Gastroesophageal sphincter (tissue), 4 donors: ENCODE measurements around the gene CUX1. TPM values are rescaled to one million over a fixed set of nuclear protein-coding genes. Genes with fewer than 3 reads are reported as not detected.

ENCODE experiments used
- ATAC-seq: fragments of 150-250 bp; one replicate; pipeline ENCODE4 v1.9.1; 2016; ENCODE audit warnings: mild to moderate bottlenecking, moderate library complexity
- H3K27ac ChIP-seq, 4 donors: fragments of 200-600 bp; sonication (generic) in 3 of 4; 1 replicate in 3 of 4; 2 replicates in 1 of 4; pipeline ENCODE4 v1.5.1; 2016 to 2019
- H3K27me3 ChIP-seq: fragments of 200-600 bp; sonication (generic); one replicate; pipeline ENCODE4 v1.5.1; 2019
- H3K36me3 ChIP-seq, 2 donors: fragments of 200-600 bp; sonication (generic); one replicate each; pipeline ENCODE4 v1.5.1; 2019; ENCODE audit warnings: control low read depth in 1 of 2
- H3K4me1 ChIP-seq, 3 donors: fragments of 200-600 bp; sonication (generic); 1 replicate in 2 of 3; 2 replicates in 1 of 3; pipeline ENCODE4 v1.5.1; 2016 to 2019; ENCODE audit warnings: control low read depth in 2 of 3
- H3K4me3 ChIP-seq, 2 donors: fragments of 200-600 bp; sonication (generic); one replicate each; pipeline ENCODE4 v1.5.1; 2019; ENCODE audit warnings: mild to moderate bottlenecking in 1 of 2, moderate library complexity in 1 of 2
- H3K9me3 ChIP-seq, 3 donors: fragments of 200-600 bp; sonication (generic); one replicate each; pipeline ENCODE4 v1.5.1; 2017 to 2019; ENCODE audit warnings: control low read depth in 2 of 3
- EP300 ChIP-seq: sonication (generic); formaldehyde crosslinking; IDR thresholded peaks from one replicate; pipeline ENCODE4 v1.6.1; 2017; ENCODE audit warnings: antibody characterized with exemption, mild to moderate bottlenecking
- POLR2A ChIP-seq, 2 donors: fragments of 450-650 bp; IDR thresholded peaks; one replicate each; pipeline ENCODE4 v1.6.1; 2017; ENCODE audit warnings: antibody characterized with exemption in 2 of 2, mild to moderate bottlenecking in 2 of 2, moderate library complexity in 1 of 2
- POLR2AphosphoS5 ChIP-seq: sonication (generic); formaldehyde crosslinking; IDR thresholded peaks from one replicate; pipeline ENCODE4 v1.6.1; 2017; ENCODE audit warnings: antibody characterized with exemption
- WGBS, 2 donors: methylation state at CpG; one replicate each; pipeline ENCODE4 v1.1.5; 2018; ENCODE audit warnings: low coverage in 1 of 2; 5-methylcytosine and 5-hydroxymethylcytosine counted together
- total RNA-seq, 4 donors: library from RNA; depleted of rRNA; stranded (reverse); fragments of >200 nt; gene quantifications; one replicate each; pipeline ENCODE4 v1.1.0, GENCODE V29; 2016
- TF ChIP-seq, protein P1 (sequence below), 4 experiments: fragments of 200-600 bp in 2 of 4; fragments of 450-650 bp in 2 of 4; sonication (generic) in 1 of 4; IDR thresholded peaks; one replicate each; pipeline ENCODE4 v1.5.1; 2017 to 2019; ENCODE audit warnings: antibody characterized with exemption in 4 of 4, mild to moderate bottlenecking in 2 of 4, moderate library complexity in 2 of 4

CUX1 gene
- total RNA-seq, 4 donors from 2014 or later = 84.4 to 134 (median 110) TPM

DNA sequence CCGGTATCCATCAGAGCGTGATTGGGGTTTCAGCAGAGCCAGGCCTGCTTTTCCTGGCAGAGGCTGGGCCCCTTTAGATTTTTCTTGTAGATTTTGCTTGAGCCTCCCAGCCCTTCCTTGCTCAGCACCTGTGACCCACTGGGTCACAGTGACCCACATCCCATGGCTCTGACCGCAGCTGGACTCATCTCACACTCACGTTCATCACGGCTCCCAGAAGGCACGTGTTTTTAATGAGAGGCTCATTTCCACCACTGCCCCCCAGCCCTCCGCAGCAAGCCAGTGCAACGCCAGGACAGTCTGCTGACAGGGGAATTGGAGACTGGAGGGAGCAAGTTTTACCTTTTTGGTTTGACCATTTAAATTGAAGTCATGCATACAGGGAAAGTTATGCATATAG lies 155.7 kb downstream of the CUX1 start:
- Histone ChIP-seq H3K4me3 (no peak overlapping the region), H3K27ac (no peak overlapping the region), H3K27me3 (no peaks in the 10 kb centered on the region), H3K36me3 (peaks cover 0 to 5% of the 10 kb centered on the region in 2 donors), H3K4me1 (no peaks in the 10 kb centered on the region), H3K9me3 (no peaks in the 10 kb centered on the region)
- 80 to 82% methylated on average over 4 to 6 of the region's 8 CpGs for WGBS, 2 donors
- ATAC-seq = no peak
- TF ChIP-seq, protein P1, sequence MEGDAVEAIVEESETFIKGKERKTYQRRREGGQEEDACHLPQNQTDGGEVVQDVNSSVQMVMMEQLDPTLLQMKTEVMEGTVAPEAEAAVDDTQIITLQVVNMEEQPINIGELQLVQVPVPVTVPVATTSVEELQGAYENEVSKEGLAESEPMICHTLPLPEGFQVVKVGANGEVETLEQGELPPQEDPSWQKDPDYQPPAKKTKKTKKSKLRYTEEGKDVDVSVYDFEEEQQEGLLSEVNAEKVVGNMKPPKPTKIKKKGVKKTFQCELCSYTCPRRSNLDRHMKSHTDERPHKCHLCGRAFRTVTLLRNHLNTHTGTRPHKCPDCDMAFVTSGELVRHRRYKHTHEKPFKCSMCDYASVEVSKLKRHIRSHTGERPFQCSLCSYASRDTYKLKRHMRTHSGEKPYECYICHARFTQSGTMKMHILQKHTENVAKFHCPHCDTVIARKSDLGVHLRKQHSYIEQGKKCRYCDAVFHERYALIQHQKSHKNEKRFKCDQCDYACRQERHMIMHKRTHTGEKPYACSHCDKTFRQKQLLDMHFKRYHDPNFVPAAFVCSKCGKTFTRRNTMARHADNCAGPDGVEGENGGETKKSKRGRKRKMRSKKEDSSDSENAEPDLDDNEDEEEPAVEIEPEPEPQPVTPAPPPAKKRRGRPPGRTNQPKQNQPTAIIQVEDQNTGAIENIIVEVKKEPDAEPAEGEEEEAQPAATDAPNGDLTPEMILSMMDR (IDR thresholded peaks at IDR 0.05) = no peak
- TF ChIP-seq POLR2AphosphoS5 = no peak
- no peak for TF ChIP-seq POLR2A (IDR thresholded peaks at IDR 0.05)
- TF ChIP-seq EP300 = no peak

DNA sequence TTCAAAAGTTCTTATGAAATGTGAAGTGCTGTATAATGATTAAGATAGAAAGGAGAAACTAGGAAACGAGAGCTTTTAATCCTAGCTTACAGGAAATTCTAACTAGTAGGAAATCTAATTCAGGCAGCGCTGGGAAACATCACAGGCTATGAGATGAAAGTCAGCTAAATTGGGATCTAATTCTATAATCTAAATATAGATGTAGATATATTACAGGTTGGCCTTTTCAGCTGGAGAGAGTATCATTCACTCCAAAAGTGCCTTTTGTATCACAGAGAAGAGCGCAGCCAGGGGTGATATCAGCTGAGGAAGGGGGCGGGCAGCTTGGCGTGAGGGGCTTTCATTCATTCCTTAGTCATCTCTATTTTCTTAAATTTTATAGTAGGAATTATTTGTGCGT lies 157.0 kb downstream of the CUX1 start:
- no peak overlapping the region for H3K27ac ChIP-seq
- WGBS, 2 donors = 73% methylated on average over 6 of the region's 6 CpGs
- no peak for ATAC-seq

DNA sequence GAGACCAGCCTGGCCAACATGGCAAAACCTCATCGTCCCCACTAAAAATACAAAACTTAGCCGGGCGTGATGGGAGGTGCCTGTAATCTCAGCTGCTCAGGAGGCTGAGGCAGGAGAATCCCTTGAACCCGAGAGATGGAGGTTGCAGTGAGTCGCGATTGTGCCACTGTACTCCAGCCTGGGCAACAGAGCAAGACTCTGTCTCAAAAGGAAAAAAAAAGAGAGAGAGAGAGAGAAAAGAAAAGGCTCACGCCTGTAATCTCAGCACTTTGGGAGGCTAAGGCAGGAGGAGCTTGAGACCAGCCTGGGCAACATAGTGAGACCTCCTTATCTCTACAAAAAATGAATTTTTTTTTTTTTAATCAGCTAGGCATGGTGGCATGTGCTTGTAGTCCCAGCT lies 157.6 kb downstream of the CUX1 start:
- no peak overlapping the region for H3K27ac ChIP-seq
- no peaks in the 10 kb centered on the region for H3K4me1 ChIP-seq
- no peak for ATAC-seq
- no peak overlapping the region for H3K4me3 ChIP-seq
- H3K36me3 ChIP-seq = peaks cover 0 to 5% of the 10 kb centered on the region in 2 donors
- no peaks in the 10 kb centered on the region for H3K9me3 ChIP-seq
- TF ChIP-seq, protein P1 (IDR thresholded peaks at IDR 0.05) = no peak
- no peak for TF ChIP-seq EP300
- TF ChIP-seq POLR2AphosphoS5 = no peak
- TF ChIP-seq POLR2A (IDR thresholded peaks at IDR 0.05) = no peak
- 84% methylated on average over 7 of the region's 7 CpGs; no CpG with 5 or more reads in 1 of the 2 donors for WGBS, 2 donors
- H3K27me3 ChIP-seq = no peaks in the 10 kb centered on the region

More for the DNA sequence above, 157.0 kb downstream of the CUX1 start:
- no peak for TF ChIP-seq POLR2AphosphoS5
- no peak for TF ChIP-seq EP300
- TF ChIP-seq, protein P1 (IDR thresholded peaks at IDR 0.05) = no peak
- no peak for TF ChIP-seq POLR2A (IDR thresholded peaks at IDR 0.05)
- Histone ChIP-seq H3K27me3 (no peaks in the 10 kb centered on the region), H3K36me3 (peaks cover 0 to 5% of the 10 kb centered on the region in 2 donors), H3K9me3 (no peaks in the 10 kb centered on the region), H3K4me1 (no peaks in the 10 kb centered on the region), H3K4me3 (no peak overlapping the region)

DNA sequence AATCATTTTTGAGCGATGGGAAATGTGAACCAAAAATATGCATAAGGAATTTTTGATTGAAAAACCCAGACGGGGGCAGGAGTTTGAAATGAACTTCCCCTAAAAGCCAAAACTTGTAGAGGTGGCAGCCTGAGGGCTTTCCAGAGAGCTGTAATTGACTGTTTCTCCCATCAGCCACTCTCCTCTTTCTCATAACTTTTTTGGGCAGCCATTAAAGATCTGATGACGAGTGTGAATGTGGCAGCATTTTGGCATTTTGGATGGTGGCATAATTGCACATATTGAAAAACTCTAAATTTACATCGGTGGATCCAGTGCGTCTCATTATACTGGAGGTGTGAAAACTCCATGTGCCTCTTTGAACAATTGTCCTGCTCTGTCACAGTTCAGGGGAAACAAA lies 159.0 kb downstream of the CUX1 start:
- no peak for ATAC-seq
- Histone ChIP-seq H3K36me3 (peaks cover 0 to 5% of the 10 kb centered on the region in 2 donors), H3K9me3 (no peaks in the 10 kb centered on the region), H3K27ac (no peak overlapping the region), H3K4me3 (no peak overlapping the region), H3K4me1 (no peaks in the 10 kb centered on the region), H3K27me3 (no peaks in the 10 kb centered on the region)
- WGBS, 2 donors = 73 to 88% methylated on average over 5 of the region's 5 CpGs
- no peak for TF ChIP-seq EP300
- TF ChIP-seq, protein P1 (IDR thresholded peaks at IDR 0.05) = no peak
- no peak for TF ChIP-seq POLR2A (IDR thresholded peaks at IDR 0.05)
- no peak for TF ChIP-seq POLR2AphosphoS5

DNA sequence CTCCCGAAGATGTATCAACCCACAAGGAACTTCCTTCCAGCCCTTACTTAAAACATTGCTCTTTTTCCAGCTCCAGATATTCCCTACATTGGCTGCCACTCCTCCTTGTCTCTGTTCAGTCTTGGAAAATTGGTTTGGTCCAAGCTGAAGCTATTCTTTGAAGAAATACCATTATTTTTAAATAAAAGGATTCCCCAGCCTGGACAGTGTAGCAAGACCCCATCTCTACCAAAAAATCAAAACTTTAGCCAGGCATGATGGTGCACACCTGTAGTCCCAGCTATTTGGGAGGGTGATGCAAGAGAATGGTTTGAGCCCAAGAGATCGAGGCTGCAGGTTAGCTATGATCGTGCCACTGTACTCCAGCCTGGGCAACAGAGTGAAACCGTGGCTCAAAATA lies 159.8 kb downstream of the CUX1 start:
- Histone ChIP-seq H3K27me3 (no peaks in the 10 kb centered on the region), H3K4me3 (no peak overlapping the region), H3K9me3 (no peaks in the 10 kb centered on the region), H3K4me1 (no peaks in the 10 kb centered on the region), H3K36me3 (peaks cover 0 to 5% of the 10 kb centered on the region in 2 donors), H3K27ac (no peak overlapping the region)
- no peak for ATAC-seq
- WGBS, 2 donors = 96 to 97% methylated on average over 4 of the region's 4 CpGs
- no peak for TF ChIP-seq POLR2A (IDR thresholded peaks at IDR 0.05)
- TF ChIP-seq EP300 = no peak
- TF ChIP-seq, protein P1 (IDR thresholded peaks at IDR 0.05) = no peak
- TF ChIP-seq POLR2AphosphoS5 = no peak
